ENCODE data around the gene MFSD6. TPM values are rescaled to one million over a fixed set of nuclear protein-coding genes. Genes with fewer than 3 reads are reported as not detected.

Gene MFSD6
- total RNA-seq, 4 donors from 2014 or later = 40.4 to 184 (median 119) TPM

DNA sequence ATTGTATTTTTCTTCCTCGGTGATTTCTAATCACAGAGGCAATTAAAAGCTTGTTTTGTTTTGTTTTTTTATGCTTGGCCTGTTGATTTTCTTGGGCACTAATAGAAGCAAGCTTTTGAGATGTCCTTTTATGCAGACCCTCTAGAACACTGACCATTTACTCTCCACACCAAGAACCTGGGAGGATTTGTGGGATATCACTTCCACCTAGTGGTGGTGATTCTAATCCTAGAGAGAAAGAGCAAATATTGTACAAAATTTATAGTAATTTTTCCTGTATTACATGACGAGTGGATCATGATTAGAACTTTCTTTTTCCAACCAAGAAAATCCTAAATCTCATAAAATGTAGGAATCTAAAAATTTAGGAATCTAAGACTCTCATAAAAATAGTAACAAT lies 102.9 kb downstream of the MFSD6 start:
- Histone ChIP-seq H3K27ac (no peak overlapping the region), H3K9me3 (no peaks in the 10 kb centered on the region), H3K27me3 (no peaks in the 10 kb centered on the region), H3K36me3 (no peaks in the 10 kb centered on the region), H3K4me3 (no peak overlapping the region), H3K4me1 (no peaks in the 10 kb centered on the region)
- no peak for TF ChIP-seq POLR2A (IDR thresholded peaks at IDR 0.05)
- TF ChIP-seq, protein P1, sequence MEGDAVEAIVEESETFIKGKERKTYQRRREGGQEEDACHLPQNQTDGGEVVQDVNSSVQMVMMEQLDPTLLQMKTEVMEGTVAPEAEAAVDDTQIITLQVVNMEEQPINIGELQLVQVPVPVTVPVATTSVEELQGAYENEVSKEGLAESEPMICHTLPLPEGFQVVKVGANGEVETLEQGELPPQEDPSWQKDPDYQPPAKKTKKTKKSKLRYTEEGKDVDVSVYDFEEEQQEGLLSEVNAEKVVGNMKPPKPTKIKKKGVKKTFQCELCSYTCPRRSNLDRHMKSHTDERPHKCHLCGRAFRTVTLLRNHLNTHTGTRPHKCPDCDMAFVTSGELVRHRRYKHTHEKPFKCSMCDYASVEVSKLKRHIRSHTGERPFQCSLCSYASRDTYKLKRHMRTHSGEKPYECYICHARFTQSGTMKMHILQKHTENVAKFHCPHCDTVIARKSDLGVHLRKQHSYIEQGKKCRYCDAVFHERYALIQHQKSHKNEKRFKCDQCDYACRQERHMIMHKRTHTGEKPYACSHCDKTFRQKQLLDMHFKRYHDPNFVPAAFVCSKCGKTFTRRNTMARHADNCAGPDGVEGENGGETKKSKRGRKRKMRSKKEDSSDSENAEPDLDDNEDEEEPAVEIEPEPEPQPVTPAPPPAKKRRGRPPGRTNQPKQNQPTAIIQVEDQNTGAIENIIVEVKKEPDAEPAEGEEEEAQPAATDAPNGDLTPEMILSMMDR (IDR thresholded peaks at IDR 0.05) = peak in 4 of 6 experiments; percentile 27 to 56 (median 44)
- no peak for DNase-seq

DNA sequence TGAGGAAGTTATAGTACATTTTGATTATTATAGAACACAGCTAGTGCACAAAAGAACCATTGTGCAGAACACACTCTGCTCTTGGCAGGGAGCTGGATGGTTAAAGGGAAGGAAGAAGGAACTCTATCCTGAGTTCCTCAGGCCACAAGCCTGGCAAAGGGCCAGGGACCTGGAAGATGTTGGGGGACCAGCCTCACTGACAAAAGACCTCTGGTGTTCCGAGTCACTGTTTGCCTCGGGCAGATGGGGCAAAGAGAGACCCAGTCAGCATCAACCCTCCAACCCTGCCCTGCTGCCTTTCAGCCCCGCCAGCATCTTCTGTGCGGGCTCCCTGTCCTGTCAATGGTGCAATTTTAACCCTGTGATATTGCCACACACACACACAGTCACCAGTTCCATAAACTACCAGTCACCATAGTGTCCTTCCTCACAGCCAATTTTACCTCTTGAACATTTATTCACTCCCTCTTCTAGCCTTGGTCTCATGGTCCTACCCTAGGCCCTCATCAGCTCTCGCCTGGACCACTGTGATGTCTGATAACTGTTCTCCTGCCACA lies 104.5 kb downstream of the MFSD6 start:
- H3K36me3 ChIP-seq = no peaks in the 10 kb centered on the region
- H3K27ac ChIP-seq = no peak overlapping the region
- no peaks in the 10 kb centered on the region for H3K4me1 ChIP-seq
- no peaks in the 10 kb centered on the region for H3K9me3 ChIP-seq
- DNase-seq = no peak
- H3K4me3 ChIP-seq = no peak overlapping the region
- H3K27me3 ChIP-seq = no peaks in the 10 kb centered on the region
- no peak for TF ChIP-seq POLR2A (IDR thresholded peaks at IDR 0.05)
- TF ChIP-seq, protein P1 (IDR thresholded peaks at IDR 0.05) = no peak

- no peaks in the 10 kb centered on the region for H3K9me3 ChIP-seq
- no peaks in the 10 kb centered on the region for H3K36me3 ChIP-seq
- H3K4me3 ChIP-seq = no peak overlapping the region
- DNase-seq = no peak
- H3K27me3 ChIP-seq = no peaks in the 10 kb centered on the region
- no peak for TF ChIP-seq POLR2A (IDR thresholded peaks at IDR 0.05)
- TF ChIP-seq, protein P1 (IDR thresholded peaks at IDR 0.05) = no peak
- H3K27ac ChIP-seq = no peak overlapping the region
- no peaks in the 10 kb centered on the region for H3K4me1 ChIP-seq
Measured at GRCh38 chr2:190513877-190514276, 105.7 kb downstream of the MFSD6 start.

GRCh38 chr2:190514676-190515075 lies 106.5 kb downstream of the MFSD6 start:
- Histone ChIP-seq H3K27ac (no peak overlapping the region), H3K4me1 (no peaks in the 10 kb centered on the region), H3K9me3 (no peaks in the 10 kb centered on the region), H3K27me3 (no peaks in the 10 kb centered on the region), H3K4me3 (no peak overlapping the region), H3K36me3 (no peaks in the 10 kb centered on the region)
- TF ChIP-seq POLR2A (IDR thresholded peaks at IDR 0.05) = no peak
- TF ChIP-seq, protein P1 (IDR thresholded peaks at IDR 0.05) = no peak
- DNase-seq = no peak

GRCh38 chr2:190515687-190516086 lies 107.5 kb downstream of the MFSD6 start:
- Histone ChIP-seq H3K4me1 (no peaks in the 10 kb centered on the region), H3K27me3 (no peaks in the 10 kb centered on the region), H3K4me3 (no peak overlapping the region), H3K27ac (no peak overlapping the region), H3K36me3 (no peaks in the 10 kb centered on the region), H3K9me3 (no peaks in the 10 kb centered on the region)
- TF ChIP-seq, protein P1 (IDR thresholded peaks at IDR 0.05) = no peak
- TF ChIP-seq POLR2A (IDR thresholded peaks at IDR 0.05) = no peak
- DNase-seq = no peak

DNA sequence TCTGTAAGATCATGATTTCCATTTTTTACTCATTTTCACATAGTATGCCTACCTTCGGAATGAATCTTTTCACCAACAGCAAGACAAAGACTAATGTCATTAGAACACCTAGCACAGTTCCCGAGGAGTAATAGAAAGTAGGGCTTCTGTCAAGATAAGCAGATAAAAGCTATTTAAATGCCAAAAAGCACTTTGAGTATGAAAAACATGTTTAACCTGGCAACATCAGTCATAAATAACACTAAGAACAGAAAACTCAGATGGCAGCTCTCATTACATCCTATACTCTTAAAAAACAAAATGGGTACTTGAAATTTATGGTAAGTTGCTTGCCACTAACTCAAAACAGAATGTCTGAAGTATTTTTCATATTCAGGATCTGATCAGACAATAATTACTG lies 109.3 kb downstream of the MFSD6 start:
- TF ChIP-seq POLR2A (IDR thresholded peaks at IDR 0.05) = no peak
- TF ChIP-seq, protein P1 (IDR thresholded peaks at IDR 0.05) = no peak
- DNase-seq = no peak

More for the DNA sequence above, 109.3 kb downstream of the MFSD6 start:
- Histone ChIP-seq H3K27ac (no peak overlapping the region), H3K9me3 (no peaks in the 10 kb centered on the region), H3K36me3 (no peaks in the 10 kb centered on the region), H3K27me3 (no peaks in the 10 kb centered on the region), H3K4me3 (no peak overlapping the region), H3K4me1 (no peaks in the 10 kb centered on the region)

Data from Peyer's patch (tissue), 4 donors.